Activated naive CD8-positive, alpha-beta T cell (primary cell): ENCODE results near the gene PRDM16.

Experiments used
- H3K27ac Mint-ChIP-seq: one replicate; pipeline ENCODE4 v1.8.0; 2021; ENCODE audit warnings: mixed read lengths
- H3K27me3 Mint-ChIP-seq: one replicate; pipeline ENCODE4 v1.8.0; 2021; ENCODE audit warnings: mixed read lengths
- H3K36me3 Mint-ChIP-seq: one replicate; pipeline ENCODE4 v1.8.0; 2021; ENCODE audit warnings: mixed read lengths
- H3K4me1 Mint-ChIP-seq: one replicate; pipeline ENCODE4 v1.8.0; 2021; ENCODE audit warnings: low read depth, mixed read lengths
- H3K4me3 Mint-ChIP-seq: one replicate; pipeline ENCODE4 v1.8.0; 2021; ENCODE audit warnings: mild to moderate bottlenecking, mixed read lengths
- H3K9me3 Mint-ChIP-seq: one replicate; pipeline ENCODE4 v1.8.0; 2021; ENCODE audit warnings: low read depth, mixed read lengths

The PRDM16 gene

DNA sequence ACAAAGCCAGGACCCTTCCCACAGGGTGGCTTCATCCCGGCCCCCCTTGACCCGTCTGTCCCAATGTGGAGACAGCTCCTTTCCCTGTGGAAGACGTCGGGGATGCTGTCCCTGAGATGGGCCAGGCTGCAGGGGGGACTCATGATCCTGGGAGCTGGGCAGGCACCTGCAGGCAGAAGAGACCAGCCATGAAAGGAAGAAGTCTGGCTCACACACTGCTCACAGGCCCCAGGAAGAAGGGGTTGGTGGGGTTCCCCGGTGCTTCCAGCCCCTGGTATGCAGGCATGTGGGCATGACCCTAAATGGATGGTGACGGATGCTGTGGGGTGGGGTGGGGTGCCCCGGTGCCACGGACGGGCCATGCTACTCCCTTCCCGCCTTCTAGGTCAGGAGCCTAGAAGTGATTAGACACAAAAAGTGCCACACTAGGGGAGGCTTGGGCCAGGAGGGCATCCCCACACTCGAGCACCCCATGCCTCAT is 39.5 kb upstream of the PRDM16 start:
- no peaks in the 10 kb centered on the region for H3K36me3 Mint-ChIP-seq
- peaks cover 20% of the 10 kb centered on the region for H3K4me1 Mint-ChIP-seq
- H3K4me3 Mint-ChIP-seq: no peak overlapping the region
- H3K27me3 Mint-ChIP-seq: no peaks in the 10 kb centered on the region
- H3K27ac Mint-ChIP-seq: no peak overlapping the region
- no peaks in the 10 kb centered on the region for H3K9me3 Mint-ChIP-seq

DNA sequence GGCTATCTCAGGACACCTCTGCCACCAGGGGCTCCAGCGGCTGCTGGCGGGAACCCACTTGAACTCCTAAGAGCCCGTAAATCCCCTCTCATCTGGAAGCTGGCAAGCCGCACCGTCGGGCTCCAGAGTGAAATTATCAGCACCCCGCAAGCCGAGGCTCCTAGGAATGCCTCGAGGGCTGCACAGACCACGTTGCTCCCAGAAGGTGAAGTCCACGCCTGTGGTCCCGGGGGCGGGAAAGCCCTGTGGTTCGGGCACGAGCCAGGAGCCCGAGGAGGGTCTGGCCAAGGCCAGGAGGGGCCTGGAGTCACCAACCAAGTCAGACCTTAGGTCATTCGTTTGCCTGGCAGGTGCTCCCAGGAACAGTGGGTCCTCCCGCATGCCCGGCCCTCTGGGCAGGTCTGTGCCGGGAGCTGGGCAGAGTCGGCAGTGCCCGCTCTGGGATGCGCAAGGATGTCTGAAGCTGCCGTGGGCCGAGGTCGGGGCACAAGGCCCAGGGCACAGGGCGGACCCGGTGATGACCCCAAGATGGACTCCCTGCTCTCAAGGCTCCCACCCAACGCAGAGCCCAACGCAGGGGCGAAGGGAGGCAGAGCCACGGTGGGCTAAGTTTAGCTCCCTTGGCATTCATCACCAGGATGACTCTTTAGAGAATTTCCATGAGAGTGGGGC is 38.9 kb upstream of the PRDM16 start:
- H3K27me3 Mint-ChIP-seq: no peaks in the 10 kb centered on the region
- H3K36me3 Mint-ChIP-seq: no peaks in the 10 kb centered on the region
- peaks cover 22% of the 10 kb centered on the region for H3K4me1 Mint-ChIP-seq
- H3K9me3 Mint-ChIP-seq: no peaks in the 10 kb centered on the region
- no peak overlapping the region for H3K27ac Mint-ChIP-seq
- H3K4me3 Mint-ChIP-seq: no peak overlapping the region

DNA sequence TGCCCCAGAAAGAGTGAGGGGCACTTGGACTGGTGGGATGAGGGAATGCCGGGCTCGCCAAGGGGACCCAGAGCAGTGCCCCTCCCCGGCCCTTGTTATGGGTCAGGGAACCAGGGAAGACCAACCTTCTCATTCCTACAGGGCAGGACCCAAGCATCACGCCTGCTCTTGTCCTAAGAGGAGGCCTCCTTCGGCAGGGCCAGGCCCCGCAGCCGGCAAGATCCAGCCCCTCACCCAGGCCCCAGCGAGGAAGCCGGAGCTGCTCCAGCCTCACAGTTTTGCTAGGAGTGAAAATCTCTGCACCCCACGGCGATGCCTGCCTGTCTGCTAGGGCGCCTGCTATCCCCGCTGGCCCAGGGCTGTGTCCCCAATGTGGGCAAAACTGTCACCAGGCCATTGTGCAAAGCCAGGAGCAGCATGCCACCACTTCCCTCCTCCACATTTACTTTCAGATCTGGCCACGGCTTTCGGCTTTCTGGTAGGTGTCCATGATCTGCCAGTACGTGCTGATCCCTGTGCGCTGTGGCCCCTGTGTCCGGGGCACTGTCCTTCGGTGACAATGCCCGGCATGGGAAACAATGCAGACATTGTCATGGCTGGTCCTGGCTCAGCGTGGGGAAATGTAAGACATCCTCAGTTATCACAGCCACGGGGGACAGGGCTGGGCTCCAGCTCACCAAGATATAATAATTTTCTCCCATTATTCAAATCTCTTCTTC is 38.2 kb upstream of the PRDM16 start:
- Mint-ChIP-seq H3K36me3 (no peaks in the 10 kb centered on the region), H3K4me3 (no peak overlapping the region), H3K27ac (no peak overlapping the region), H3K9me3 (no peaks in the 10 kb centered on the region), H3K27me3 (no peaks in the 10 kb centered on the region), H3K4me1 (peaks cover 23% of the 10 kb centered on the region)

DNA sequence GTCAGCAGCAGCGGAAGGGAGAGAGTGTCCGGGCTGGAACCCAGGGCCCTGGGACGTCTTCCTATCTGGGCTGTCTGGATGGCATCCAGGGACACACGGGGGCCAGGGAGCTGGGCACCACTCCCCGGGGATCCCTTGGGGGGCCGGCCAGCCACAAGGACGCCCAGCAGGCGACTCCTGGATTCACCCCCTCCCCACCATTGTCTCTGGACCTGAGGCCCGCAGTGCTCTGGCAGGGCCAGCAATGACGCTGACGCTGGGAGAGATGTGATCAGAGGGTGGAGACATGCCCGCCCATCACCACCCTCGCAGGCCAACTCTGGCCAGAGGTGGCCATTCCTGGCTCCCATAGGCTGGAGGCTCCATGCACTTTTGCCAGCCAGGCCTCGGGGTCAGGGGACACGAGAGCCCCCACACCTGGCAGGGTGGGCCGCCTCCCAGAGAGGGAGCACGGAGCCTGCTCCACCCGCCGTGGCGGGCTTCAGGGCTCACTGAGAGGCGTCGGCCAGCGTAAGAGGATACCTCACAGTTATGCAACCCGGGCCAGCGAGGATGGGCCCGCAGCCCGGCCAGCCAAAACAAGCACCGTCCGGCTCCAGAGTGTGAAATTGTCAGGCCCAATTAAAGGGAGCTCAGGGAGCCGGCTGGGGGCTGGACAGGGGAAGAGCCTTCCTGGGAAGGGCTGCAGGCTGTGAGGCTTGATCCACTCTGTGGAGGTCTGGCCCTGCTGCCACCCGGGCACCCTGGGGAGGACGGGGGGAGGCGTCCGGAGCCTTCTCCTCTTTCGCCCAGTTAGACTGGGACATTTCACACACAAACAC is 37.4 kb upstream of the PRDM16 start:
- Mint-ChIP-seq H3K9me3 (no peaks in the 10 kb centered on the region), H3K4me1 (peaks cover 23% of the 10 kb centered on the region)

DNA sequence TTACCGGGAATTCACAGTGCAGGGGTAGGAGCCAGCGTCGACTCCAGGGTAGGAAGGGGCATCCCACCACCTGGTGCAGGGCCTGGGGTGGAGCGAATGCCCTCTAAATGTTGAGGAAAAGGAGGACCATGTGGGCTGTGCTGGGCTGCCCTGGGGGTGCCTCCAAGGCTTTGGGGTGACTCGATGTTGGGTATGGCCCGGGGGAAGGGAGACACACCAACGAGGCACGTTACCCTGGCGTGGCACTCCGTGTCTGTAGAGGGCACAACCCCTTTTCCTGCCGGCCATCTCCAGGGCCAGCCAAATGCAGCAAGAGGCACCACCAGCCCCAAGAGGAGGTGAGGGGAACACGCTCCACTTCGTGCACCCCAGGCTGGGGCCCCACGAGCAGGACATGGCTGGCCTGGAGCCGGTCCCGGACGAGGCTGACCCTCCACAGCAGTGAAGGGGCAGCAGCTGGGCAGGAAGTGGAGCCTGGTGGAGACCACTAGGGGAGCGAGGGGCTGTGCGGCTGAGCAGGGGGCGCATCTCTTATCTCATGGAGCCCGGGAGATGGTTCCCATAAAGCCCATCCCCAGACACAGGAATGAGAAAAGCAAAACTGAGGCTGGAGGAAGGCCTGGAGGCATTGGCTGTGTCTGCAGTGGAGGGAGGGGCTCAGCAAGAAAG is 36.5 kb upstream of the PRDM16 start:
- H3K36me3 Mint-ChIP-seq: no peaks in the 10 kb centered on the region
- H3K27ac Mint-ChIP-seq: no peak overlapping the region
- peak overlapping the region; percentile 10 for H3K4me3 Mint-ChIP-seq
- no peaks in the 10 kb centered on the region for H3K27me3 Mint-ChIP-seq
- H3K4me1 Mint-ChIP-seq: peaks cover 23% of the 10 kb centered on the region
- H3K9me3 Mint-ChIP-seq: no peaks in the 10 kb centered on the region

More for the DNA sequence above, 37.4 kb upstream of the PRDM16 start:
- Mint-ChIP-seq H3K36me3 (no peaks in the 10 kb centered on the region), H3K27me3 (no peaks in the 10 kb centered on the region), H3K4me3 (no peak overlapping the region), H3K27ac (no peak overlapping the region)

DNA sequence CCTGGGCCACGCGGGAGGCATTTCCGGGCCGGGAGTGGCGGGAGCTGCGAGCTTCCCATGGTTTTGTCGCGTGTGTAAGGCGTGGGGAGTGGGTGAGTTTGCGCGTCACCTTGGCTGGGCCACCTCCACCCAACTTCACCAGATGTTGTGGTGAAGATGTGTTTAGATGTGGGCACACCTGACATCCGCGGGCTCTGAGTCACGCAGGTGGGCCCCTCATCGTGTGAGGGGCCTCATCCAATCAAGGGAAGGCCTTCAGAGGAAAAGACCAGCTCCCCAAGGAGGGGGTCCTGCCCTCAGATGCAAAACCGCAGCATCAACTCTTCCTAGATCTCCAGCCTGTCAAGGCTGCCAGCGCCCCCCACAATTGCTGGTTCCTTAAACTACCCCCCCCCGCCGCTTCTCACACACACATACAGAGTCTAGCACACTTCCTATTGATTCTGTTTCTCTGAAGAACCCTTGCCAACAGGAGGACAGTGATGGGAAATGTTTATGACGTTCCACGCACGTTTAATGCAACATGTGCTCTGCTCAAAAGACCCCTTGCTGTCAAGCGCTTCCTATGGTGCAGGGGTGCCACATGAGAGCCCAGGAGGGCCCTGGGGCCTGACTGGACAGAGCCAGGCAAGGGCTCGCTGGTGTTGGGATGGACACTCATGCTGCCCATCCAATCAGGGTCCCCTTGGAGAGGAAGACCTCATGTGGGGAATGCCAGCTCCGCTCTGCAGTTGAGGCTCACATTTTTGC is 35.8 kb upstream of the PRDM16 start:
- Mint-ChIP-seq H3K9me3 (no peaks in the 10 kb centered on the region), H3K27me3 (no peaks in the 10 kb centered on the region), H3K4me1 (peaks cover 23% of the 10 kb centered on the region), H3K36me3 (no peaks in the 10 kb centered on the region), H3K27ac (no peak overlapping the region), H3K4me3 (peak overlapping the region; percentile 67)

DNA sequence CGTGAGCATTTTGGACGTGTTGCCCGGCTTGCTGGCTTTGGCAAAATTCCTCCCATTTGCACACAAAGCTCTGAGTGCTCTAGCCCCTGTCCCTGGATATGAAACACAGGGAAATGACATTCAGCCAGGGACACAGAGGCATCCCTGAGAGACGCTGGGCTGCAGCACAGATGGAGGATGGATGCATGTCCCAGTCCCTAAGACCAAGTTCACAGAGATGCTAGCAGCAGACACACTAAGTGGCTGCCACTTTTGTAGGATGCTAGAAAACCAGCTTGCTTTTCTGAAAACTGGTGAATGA is 35.3 kb upstream of the PRDM16 start:
- no peak overlapping the region for H3K27ac Mint-ChIP-seq
- no peak overlapping the region for H3K4me3 Mint-ChIP-seq
- peaks cover 23% of the 10 kb centered on the region for H3K4me1 Mint-ChIP-seq
- H3K27me3 Mint-ChIP-seq: no peaks in the 10 kb centered on the region
- H3K9me3 Mint-ChIP-seq: no peaks in the 10 kb centered on the region
- no peaks in the 10 kb centered on the region for H3K36me3 Mint-ChIP-seq

DNA sequence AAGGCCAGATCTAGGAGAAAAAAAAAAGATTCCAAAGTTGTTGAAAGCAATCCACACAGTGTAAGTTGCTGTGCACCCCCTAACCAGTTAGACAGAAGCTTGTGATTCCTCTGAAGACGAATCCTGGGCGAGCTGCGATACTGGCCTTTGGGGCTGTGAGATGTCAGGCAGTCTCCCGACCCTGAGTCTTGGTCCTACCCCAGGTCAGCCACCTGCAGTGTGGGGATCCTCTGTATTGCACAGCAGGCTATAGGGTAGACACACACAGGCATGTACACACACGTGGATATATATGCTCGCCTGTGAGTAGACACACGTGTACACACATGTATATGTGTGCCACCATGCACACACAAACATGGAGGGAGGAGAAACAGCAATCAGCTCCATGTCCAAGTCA is 34.8 kb upstream of the PRDM16 start:
- H3K4me1 Mint-ChIP-seq: peaks cover 23% of the 10 kb centered on the region
- no peaks in the 10 kb centered on the region for H3K36me3 Mint-ChIP-seq
- no peaks in the 10 kb centered on the region for H3K9me3 Mint-ChIP-seq
- H3K27me3 Mint-ChIP-seq: no peaks in the 10 kb centered on the region
- no peak overlapping the region for H3K4me3 Mint-ChIP-seq
- H3K27ac Mint-ChIP-seq: no peak overlapping the region

DNA sequence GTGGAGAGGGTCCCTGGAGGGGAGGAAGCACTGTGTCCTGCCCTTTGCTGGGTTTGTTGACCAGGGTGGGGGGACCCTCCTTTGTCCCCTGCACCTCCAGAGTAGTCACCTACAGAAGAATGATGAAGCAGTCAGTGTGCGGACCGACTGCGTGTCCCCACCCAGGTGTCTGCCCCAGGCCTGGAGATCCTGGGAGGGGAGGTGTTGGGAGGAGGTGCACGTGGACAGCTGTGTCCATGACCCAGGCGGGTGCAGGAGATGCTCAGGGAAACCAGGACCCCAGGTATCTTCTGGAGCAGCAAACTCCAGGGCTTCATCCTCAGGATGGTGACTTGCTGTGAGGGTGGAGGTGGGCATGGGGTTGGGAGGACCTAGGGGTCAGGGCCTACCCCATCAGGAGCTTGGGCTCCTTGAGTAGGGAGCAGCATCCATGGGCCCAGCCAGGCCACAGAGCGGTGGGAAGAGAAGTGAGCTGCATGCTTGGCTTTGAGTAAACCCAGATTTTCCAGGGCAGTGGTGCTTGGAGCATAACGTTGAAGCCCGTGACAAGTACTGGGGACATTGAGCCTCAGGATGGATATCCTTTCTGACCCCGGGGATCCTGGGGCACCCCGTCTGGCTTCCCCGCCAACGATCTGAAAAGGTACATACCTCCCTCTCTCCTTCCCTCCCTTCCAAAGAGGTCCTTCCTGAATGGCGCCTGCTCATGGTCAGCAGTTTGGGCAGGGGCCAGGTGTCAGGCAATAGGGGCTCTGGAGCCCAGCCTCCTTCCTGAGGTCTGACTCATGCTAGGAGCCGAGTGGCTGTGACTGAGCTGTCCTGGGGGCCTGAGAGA is 34.1 kb upstream of the PRDM16 start:
- peaks cover 23% of the 10 kb centered on the region for H3K4me1 Mint-ChIP-seq
- no peaks in the 10 kb centered on the region for H3K9me3 Mint-ChIP-seq
- H3K27me3 Mint-ChIP-seq: no peaks in the 10 kb centered on the region
- no peaks in the 10 kb centered on the region for H3K36me3 Mint-ChIP-seq
- no peak overlapping the region for H3K27ac Mint-ChIP-seq
- H3K4me3 Mint-ChIP-seq: no peak overlapping the region

DNA sequence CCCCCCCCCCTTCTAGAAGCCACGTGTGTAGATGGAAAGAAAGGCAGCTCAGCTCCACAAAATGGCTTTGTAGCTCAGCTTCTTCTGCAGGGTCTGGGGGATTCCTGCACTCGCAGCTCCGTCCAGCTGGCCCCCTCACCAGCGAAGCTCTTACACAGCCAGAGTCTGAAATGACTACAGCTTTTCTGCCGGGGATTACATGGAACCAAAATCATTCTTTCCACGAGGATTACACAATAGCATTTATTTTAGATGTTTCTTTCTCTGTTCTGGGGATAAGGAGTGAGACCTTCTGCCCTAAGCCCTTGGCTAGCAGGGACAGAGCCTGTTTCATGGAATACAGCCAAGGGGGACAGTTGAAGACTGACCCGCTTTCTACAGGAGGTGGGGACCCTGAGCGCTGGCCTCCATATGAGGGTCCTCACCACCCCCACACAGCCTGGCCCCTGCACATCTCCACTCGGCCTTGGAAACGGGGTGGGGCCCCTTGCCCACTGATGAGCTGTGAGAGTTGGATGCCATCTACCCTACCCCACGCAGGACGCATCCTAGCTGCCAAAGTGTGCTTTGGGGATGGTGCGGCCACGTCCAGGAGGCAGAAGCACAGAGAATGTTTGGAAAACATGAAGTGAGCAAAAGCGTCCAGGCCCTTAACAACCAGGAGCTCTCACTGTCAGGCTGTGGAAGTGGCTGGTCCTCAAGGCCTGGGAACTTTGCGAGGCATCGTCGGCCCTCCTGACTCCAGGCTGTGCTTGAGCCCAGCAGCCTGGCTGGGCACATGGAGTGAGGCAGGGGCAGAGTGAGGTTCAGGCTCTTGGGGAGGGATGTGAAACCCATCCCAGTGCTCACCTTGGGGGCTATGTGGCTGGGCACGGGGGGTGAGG is 33.2 kb upstream of the PRDM16 start:
- no peaks in the 10 kb centered on the region for H3K36me3 Mint-ChIP-seq
- no peak overlapping the region for H3K27ac Mint-ChIP-seq

DNA sequence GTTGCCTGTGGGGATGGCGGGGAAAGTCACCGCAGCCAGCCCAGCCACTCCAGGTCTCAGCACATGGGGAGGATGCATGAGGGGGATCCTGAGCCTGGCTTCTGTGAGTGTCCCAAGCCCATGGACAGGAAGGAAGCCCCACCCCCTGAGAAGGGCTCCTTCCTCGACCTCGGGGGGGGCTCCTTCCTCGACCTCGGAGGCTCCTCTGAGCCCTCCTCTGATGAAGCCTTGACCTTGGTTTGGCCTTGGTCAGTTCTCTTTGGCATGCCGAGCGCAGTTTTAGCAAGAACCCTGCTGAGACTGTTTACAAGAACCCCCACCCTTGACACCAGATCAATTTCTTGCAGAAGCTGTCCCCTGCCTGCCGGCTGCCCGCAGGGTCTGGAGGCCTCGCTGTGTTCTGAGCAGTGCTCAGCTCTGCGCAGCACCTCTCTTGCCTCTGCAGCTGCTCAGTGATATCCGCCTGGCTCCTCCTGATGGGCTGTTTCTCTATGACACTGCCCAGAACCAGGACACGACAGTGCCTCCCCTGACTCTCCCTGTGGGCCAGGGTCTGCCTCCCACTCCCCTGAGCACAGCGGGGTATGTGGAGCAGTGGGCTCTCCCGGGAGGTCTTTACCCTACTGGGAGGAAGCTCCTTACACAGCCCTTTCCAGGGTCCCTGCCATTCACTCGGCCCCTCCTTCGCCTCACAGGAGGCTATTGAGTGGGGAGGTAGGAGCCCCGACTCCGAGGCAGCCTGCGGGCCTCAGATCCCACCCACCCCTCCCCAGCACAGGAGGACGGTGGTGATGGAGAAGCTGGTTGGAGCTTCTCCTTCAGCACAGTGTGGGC is 32.3 kb upstream of the PRDM16 start:
- Mint-ChIP-seq H3K9me3 (no peaks in the 10 kb centered on the region), H3K36me3 (no peaks in the 10 kb centered on the region), H3K4me3 (no peak overlapping the region), H3K4me1 (peaks cover 23% of the 10 kb centered on the region), H3K27me3 (no peaks in the 10 kb centered on the region), H3K27ac (no peak overlapping the region)

More for the DNA sequence above, 33.2 kb upstream of the PRDM16 start:
- H3K4me1 Mint-ChIP-seq: peaks cover 23% of the 10 kb centered on the region
- no peak overlapping the region for H3K4me3 Mint-ChIP-seq
- H3K9me3 Mint-ChIP-seq: no peaks in the 10 kb centered on the region
- H3K27me3 Mint-ChIP-seq: no peaks in the 10 kb centered on the region

DNA sequence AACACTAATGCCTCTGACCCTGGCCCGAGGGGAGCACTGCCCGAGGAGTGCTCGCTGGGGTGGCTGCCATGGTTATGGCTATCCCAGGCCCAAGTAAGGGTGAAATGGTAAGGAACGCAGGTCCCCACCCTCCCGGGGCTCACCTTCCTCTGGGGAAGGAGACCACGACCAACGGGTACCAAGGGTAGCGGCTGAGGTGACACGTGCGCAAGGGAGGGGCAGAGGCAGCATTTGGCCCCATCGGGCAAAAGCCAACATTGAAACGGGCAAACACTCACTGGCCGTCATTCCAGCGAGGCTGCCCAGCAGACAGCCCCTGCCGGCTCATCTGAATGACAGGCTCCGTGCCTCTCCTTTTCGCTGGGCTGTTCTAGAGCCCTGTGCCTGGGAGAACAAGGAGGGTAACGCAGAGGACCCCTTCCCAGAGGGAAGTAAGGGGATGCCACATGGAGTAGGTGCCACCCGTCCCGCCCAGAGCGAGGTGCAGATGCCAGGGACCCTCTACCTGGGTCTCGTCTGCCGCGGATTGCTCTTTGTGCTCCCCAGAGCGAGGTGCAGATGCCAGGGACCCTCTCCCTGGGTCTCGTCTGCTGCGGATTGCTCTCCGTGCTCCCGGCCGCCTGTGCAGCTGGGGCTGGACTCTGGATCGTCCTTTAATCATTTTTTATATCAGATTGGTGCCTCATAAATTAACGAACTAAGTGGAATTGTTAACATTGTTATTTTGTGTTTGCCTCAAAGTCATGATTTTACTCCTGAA is 31.5 kb upstream of the PRDM16 start:
- no peak overlapping the region for H3K27ac Mint-ChIP-seq
- no peaks in the 10 kb centered on the region for H3K36me3 Mint-ChIP-seq
- no peaks in the 10 kb centered on the region for H3K9me3 Mint-ChIP-seq
- peaks cover 22% of the 10 kb centered on the region for H3K4me1 Mint-ChIP-seq
- H3K4me3 Mint-ChIP-seq: no peak overlapping the region
- no peaks in the 10 kb centered on the region for H3K27me3 Mint-ChIP-seq
